Pulmonary artery endothelial cell (primary cell): ENCODE measurements around the gene DVL3. TPM values are rescaled to one million over a fixed set of nuclear protein-coding genes. Genes with fewer than 3 reads are reported as not detected.
"Not testable (repeated sequence)": the region's sequence is repeated elsewhere in the genome, so short reads cannot be mapped to it uniquely, and the experiment has no call there.

Experiments used
- DNase-seq: peaks from one replicate; pipeline ENCODE4 v3.0.0-alpha.2; 2011; ENCODE audit warnings: low read depth, low spot score
- total RNA-seq: library from RNA; depleted of rRNA; stranded (reverse); fragments of >200 nt; gene quantifications from 2 replicates; pipeline ENCODE4 v1.2.3, GENCODE V29; 2014

The DVL3 gene
- total RNA-seq, 1 donor from 2014 or later, result 21.2 TPM

- no peak for DNase-seq
These were observed 706 bp downstream of the DVL3 start for GRCh38 chr3:184155644-184156521.

DNA sequence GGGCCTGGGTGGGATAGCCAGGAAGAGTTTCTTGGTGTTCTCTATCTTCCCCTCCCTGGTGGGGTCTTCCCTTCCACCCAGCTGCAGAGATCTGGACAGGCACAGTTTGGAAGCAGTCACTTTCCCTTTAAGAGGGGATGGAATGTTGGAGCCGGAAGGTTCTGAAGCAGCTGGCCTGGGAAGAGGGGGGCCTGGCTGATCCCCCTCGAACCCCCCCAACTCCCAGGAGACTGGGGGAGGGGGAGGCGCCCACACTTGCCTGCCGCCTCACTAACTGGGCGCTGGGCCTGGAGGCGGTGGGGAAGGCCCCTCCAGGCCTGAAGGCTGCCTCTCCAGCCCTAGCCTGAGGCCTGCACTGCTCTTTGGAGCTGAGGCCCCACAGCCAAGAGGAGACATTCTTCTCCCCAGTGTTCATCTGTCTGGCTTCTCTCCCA, 1.4 kb downstream of the DVL3 start:
- DNase-seq, result no peak

GRCh38 chr3:184157206-184157605, 2.0 kb downstream of the DVL3 start:
- no peak for DNase-seq

DNA sequence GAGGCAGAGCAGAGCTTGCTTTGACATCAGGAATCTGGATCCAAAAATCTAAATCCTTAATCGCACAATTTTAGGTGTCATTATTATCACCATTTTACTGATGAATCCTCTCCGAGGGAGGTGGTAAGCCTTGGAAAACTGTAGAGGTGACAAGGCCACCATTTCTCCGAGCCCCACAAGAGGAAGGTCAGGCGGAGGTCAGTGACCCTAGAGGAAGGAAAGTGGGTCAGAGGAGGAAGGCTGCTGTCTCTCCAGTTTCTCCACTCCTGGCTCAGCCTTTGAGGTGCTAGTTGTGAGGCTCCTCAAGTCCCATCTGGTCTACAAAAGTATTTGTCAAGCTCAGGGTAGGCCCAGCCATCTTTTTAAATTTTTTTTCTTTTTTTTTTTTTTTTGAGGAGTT, 3.2 kb downstream of the DVL3 start:
- no peak for DNase-seq

GRCh38 chr3:184160456-184160855, 5.3 kb downstream of the DVL3 start:
- DNase-seq, result no peak

DNA sequence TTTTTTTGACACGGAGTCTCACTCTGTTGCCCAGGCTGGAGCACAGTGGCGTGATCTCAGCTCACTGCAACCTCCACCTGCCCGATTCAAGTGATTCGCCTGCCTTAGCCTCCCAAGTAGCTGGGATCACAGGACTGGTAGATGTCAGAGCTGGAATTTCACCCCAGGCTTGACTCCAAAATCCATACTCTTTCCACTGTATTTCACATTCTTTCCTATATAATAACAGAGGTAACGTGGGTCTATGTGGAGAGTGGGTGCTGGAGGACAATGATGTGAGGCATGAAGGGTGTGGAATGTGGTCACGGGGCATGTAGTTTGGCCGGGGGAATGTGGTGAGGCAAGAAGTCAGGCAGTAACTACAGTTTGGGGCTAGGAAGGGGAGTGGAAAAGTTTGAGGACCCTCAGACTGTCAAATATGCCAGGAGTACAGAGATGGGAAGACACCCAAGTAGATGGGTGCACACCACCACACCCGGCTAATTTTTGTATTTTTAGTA, 7.4 kb downstream of the DVL3 start:
- not testable (repeated sequence) for DNase-seq

DNA sequence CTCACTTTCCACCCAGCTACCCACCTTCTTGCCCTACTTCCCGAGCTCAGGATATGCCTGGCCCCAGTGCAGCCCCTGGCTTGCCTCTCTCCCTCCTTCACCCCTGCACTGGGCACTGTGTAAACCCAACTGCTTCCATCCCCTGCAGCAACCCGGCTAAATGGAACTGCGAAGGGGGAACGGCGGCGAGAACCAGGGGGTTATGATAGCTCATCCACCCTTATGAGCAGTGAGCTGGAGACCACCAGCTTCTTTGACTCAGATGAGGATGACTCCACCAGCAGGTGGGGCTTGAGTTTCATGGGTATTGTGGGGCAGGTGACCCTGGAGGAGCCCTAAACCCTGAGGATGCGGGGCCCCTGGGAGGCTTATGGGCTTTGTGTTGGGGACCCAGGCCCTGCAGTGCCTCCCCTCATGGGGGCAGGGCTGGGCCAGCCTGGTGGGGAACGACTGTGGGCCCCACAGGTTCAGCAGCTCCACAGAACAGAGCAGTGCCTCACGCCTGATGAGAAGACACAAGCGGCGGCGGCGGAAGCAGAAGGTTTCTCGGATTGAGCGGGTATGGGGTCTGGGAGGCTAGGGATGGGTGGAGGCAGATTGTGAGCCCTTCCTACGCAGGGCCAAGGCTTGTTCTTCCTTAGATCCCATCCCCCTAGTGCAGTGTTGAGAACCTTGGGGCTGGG, 9.6 kb downstream of the DVL3 start:
- no peak for DNase-seq

DNA sequence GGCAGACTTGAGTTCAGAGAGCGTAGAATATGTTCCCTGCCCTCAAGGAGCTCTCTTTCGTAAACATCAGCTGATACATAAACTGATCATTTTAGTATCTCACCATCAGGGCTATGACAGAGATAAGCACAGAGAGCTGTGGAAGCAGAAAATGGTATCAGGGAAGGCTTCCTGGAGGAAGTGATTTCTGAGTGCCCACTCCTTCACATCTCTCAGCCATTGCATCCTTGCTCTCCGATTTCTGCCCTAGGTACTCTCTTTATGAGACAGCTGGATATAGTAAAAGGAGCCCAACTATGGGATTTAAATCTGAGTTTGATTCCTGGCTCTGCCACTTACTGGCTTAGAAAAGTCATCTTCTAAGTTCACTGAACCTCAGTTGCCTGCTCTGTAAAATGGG, 10.4 kb downstream of the DVL3 start:
- DNase-seq, result no peak

DNA sequence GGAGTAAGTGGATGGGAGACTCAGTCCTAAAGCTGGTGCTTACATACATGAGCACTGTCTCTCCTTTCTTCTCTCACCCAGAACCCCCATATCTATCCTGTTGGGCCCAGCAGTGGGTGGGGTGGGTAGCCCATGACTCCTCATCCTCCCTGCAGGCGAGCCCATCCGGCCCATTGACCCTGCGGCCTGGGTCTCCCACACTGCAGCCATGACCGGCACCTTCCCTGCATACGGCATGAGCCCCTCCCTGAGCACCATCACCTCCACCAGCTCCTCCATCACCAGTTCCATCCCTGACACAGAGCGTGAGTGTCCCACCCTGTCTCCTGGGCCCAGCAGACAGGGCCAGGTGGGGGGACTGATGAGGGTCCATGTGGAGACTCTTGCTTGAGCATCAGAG, 11.5 kb downstream of the DVL3 start:
- no peak for DNase-seq

GRCh38 chr3:184167786-184168185, 12.6 kb downstream of the DVL3 start:
- DNase-seq, result no peak

DNA sequence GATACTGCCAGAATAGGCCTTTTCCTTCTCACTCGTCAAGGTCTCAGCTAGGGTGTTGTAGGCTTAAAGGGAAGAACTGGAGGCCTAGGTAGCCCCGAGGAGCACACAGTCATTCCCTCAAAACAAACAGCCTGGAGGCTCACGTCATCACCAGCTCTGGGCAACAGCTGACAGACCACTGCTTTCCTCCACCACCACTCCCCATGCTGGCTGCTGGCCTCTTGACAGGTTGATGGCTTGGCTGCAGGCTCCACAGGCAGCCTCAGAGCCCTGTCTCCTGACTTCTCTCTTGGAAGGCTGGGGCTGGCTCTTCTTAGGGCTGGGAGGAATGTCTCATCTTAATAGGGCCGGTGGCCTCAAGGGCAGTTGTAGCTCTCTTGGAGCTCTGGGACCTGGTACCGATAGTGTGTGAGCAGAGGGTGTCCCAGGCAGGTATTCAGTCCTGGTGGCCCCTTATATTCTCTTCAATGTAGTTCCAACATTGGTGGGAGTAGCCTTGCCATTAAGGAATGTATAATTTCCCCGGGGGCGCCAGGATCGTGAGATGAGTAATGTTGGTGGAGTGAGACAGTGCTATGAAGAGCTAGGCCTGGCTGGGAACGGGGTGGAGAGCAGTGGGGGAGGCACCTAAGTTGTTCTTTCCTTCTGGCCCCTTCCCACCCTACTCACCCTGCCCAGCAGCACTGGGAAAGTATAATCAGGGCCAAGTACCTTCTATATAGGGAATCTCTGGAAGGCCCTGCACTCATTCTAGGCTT, 13.4 kb downstream of the DVL3 start:
- DNase-seq, result no peak

GRCh38 chr3:184169896-184170875, 15.0 kb downstream of the DVL3 start:
- no peak for DNase-seq

GRCh38 chr3:184171562-184171961, 16.4 kb downstream of the DVL3 start:
- DNase-seq, result no peak

DNA sequence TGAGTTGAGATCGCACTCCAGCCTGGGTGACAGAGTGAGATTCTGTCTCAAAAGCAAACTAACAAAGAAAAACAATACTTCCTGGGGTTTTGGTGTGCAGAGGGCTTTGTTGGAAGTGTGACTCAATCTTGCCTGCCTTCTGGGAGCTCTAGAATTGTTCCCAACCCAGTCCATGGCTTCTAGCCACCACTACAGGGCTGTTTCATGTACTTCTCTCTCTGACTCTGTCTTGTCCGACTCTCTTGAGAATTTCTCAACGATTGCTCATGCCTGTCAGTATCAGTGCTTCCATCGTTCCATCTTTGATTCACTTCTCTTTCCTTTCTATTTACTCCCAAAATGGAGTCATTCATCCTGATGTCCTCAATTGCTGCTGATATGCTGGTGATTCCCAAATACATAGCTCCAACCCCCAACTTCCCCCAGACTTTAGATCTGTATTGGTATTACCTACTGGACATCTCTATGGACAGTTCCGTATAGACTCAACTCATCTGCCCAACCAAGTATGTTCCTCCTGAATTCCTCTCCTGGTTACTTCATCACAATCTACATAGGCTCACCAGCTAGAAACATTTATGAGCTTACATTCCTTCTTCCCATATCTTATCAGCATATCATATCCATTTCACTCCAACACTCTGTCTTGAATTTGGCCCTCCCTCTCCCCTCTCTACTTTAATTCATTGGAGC, 17.6 kb downstream of the DVL3 start:
- DNase-seq, result no peak

- DNase-seq, result no peak
These were observed 18.2 kb downstream of the DVL3 start for GRCh38 chr3:184173374-184173722.

GRCh38 chr3:184174284-184174645, 19.1 kb downstream of the DVL3 start:
- DNase-seq, result no peak

- peak; percentile 97 for DNase-seq
These were observed 19.7 kb downstream of the DVL3 start, which contains the start of gene AP2M1 for GRCh38 chr3:184174646-184175492. Gene AP2M1, plus strand, starts transcription at chr3:184174855. Its CDS starts 2,139 bp downstream, at chr3:184176994.

DNA sequence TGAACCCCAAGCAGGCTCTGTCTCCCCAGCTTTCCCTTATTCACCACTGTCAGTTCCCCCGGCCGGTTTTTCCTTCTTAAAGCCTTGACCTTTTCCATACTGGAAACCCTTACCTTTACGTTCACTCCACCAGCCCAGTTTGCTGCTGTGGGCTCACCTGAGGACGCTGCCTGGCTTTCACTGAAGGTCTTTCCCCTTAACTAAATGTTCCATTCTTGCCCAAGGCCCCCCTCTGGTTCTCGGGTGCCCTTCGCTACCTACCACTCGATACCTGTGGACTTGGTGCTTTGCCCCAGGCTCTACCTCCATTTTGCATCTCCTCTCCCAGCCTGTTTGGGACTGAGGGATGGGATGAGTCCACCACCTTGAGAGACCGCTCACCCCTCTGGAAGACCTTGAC, 20.3 kb downstream of the DVL3 start:
- DNase-seq, result no peak

GRCh38 chr3:184175981-184176376, 20.8 kb downstream of the DVL3 start:
- no peak for DNase-seq
